Stimulated activated CD4-positive, alpha-beta T cell treated with anti-CD3 and anti-CD28 coated beads, Interleukin-15, amount 100 ng/mL, for 1 hour (primary cell): Measurements from ENCODE around the gene WDR74.
A peak's percentile ranks its signal among the peaks of the same experiment; 100 is the strongest.
"Not testable (repeated sequence)": the region's sequence is repeated elsewhere in the genome, so short reads cannot be mapped to it uniquely, and the experiment has no call there.

Experiments
- DNase-seq, 2 donors: peaks; one replicate each; pipeline ENCODE4 v3.0.0-alpha.2; 2020; ENCODE audit warnings: low read depth in 1 of 2, low spot score in 1 of 2

The WDR74 gene

DNA sequence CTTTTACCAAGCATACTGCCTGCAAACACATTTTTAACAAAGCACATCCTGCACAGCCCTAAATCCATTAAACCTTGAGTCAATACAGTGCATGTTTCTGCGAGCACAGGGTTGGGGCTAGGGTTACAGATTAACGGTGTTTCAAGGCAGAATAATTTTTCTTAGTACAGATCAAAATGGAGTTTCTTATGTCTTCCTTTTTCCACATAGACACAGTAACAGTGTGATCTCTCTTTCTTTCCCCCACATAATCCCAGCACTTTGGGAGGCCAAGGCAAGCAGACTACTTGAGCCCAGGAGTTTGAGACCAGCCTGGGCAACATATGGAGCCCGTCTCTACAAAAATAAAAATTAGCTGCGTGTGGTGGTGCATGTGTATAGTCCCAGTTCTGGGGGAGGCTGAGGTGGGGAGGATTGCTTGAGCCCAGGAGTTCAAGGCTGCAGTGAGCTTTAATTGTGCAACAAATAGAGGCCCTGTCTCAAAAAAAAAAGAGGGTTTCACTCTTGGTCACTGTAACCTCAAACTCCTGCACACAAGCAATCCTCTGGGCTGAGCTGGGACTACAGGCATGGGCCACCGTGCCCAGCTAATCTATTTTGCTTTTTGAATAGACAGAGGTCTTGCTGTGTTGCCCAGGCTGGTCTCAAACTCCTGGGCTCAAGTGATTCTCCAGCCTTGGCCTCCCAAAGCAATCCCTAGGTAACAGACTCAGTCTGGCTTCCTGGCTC, 21.6 kb upstream of the WDR74 start:
- DNase-seq: no peak

DNA sequence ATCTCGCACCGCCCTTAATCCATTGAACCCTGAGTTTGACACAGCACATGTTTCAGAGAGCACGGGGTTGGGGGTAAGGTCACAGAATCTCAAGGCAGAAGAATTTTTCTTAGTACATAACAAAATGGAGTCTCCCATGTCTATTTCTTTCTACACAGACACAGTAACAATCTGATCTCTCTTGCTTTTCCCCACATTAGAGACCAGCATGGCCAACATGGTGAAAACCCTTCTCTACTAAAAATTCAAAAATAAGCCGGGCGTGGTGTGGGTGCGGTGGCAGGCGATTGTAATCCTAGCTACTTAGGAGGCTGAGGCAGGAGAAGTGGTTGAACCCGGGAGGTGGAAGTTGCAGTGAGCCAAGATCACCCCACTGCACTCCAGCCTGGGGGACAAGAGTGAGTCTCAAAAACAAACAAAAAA, 19.9 kb upstream of the WDR74 start:
- DNase-seq: not testable (repeated sequence)

DNA sequence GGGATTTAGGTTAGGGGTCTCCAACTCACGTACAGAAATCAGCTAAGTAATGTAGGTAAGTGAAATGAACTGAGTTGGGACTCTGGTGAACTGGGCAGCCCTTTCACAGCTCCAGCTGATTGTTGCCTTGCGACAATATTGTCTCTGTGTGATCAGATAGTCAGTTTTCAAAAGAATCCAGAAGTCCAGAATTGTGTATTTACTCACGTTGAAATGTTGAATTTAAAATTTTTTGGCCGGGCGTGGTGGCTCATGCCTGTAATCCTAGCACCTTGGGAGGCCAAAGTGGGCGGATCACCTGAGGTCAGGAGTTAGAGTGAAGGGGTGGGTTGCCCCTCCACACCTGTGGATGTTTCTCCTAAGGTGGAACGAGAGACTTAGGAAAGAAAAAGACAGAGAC, 18.8 kb upstream of the WDR74 start:
- DNase-seq: no peak

DNA sequence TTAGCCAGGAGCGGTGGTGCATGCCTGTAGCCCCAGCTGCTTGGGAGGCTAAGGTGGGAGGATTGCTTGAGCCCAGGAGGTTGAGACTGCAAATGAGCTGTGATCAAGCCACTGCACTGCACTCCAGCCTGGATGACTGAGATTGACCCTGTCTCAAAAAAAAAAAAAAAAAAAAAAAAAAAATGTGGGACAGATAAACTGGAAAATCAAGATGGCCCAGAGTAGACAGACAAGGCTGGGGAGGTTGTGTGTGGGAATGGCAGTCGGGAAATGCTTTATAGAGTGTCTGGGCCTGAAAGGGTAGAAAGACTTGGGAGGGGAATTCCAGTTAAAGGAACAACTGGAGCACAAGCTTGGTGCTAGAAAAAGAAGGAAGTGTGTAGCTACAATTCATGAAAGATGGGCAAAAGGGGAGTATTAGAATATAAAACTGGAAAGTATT, 18.2 kb upstream of the WDR74 start:
- DNase-seq: no peak

DNA sequence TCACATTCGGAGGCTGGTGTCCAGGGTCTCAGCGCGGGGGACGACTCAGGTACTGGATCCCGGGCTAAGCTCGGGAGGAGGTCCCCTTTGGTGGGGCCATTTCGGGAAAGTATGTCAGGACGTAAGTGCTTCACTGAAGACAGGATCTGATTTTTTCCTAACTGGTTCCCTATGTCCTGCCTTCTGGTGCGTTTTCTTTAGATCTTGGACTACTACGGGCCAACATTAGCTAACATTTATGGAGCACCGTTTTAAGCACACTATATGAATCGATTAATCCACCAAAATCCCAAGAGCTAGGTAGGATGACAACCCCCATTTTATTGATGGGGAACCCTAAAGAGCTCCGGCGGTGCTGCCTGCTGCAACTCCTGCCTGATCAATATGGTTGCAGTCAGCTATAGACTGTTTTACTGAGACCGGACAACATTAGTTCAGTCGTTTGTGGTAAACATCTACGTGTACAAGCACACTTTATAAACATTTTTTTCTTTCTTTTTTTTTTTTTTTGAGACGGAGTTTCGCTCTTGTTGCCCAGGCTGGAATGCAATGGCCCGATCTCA, 17.0 kb upstream of the WDR74 start:
- DNase-seq: no peak

DNA sequence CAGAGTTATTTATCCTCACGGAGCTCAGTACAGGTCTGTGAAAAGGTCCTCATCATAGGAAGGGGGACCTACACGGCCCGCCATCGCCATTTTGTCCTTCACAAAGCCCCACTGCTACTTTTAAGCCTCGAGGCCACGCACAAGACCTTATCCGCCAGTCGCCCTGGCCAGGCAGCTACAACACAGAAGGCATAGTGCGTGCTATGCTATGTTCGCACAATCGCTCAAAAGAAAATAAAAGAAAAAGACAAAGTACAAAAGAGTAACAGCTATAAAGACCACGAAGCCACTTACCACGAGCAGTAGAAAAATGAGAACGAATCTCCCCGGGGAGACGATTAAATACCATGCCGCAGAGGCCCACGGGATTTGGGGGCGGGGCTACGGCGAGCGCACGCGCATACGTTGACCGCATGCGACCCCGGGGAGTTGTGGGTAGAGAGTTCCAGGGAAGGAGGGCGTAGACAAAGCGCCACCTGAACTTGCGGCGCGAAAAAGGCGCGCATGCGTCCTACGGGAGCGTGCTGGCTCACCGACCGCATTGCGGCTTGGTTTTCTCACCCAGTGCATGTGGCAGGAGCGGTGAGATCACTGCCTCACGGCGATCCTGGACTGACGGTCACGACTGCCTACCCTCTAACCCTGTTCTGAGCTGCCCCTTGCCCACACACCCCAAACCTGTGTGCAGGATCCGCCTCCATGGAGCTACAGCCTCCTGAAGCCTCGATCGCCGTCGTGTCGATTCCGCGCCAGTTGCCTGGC, 16.4 kb upstream of the WDR74 start:
- peak; percentile 97 for DNase-seq

DNA sequence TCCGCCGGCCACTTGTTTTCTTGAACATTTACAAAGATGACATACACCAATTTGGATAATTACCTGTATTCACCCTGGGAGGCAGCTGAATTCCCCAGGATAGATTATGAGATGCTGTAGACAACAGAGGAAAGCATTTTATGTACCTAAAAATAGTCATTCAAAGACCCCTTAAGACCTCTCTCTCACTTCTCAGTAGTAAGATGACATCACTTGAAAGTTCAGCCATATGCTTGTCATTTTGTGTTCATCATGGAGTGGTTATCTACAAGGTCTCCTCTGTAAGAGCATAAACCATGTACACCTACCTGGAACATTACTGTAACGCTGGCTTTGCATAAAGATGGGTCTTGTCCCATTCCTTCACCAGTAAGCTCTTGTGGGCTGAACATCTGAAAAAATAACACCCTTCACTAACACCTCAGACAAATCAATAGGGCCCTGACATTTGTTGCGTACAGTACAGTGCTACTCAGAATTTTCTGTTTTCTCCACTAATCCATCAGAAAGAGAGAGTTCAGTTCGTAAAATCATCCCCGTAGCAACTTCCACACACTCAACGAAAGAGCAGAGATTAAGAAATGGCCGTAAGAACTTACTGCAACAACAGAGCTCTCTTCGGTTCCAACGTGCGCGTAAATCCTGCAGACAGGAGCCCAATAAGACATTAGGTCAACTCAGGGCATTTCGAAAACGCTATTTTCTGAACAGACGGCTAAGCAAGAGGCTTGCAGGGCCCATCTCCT, 15.6 kb upstream of the WDR74 start:
- no peak for DNase-seq

DNA sequence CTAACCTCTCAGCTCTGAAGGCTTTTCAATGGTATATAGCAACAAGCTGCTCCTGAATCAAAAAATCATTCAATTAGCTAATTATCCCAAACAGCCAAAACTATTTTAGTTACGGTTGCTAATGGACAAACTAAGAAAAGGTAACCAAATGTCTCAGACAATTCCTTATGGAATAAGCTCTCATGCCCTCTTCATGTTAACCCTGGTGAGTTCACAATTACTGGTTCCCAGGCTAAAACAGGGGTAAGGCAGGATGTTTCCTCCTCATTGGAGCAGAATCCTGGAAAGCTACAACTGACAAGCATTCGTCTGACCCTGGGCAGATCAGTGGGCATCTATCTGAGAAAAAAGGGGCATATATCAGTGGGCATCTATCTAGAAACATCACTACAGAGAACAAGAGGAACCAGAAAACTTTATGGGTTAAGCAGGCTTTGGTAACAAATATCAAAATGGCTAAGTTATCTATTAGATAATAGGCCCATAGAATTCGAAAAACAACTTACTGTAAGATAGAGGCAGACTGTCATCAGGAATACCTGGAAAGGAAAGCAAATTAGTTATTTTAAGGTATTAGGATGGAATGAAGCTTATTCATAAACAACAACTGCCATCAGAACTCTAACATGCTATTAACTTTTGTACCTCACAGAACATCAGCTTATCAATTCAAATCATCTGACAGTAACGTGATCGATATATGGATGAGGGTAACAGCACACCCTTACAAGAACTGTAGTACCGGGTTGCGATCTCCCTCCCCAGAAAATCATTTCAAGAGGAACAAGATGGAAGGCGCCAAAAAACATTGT, 14.8 kb upstream of the WDR74 start:
- DNase-seq: no peak

DNA sequence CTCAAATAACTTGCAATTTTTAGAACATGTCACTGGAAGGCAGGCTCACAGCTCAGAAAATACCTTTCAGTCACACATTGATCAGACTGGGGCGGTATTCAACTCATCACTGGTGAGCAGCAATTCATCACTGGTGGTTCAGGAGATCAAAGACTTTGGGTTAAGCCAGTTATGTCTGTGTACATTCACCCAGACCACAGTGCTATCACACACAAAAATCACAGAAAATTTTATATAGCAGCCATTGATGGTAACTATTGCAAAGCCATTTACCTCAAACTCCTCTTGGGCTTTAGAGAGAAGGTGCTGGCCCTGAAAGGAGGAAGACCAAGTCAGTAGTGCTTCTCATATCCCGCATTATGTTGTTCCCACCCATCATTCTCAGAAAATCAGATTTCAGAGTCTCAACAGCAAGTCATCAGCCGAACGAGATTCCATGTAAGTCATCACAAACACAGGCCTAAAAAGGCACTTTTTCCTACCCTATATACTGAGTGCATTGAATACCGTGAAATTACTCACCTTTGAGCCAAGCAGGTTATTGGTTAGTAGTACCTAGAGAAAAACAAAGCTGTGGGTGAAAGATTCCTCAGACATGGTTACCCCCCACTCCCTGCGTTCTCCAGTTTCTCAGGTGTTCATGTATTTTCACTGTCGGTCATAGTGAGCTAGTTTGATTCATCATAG, 14.0 kb upstream of the WDR74 start:
- no peak for DNase-seq

DNA sequence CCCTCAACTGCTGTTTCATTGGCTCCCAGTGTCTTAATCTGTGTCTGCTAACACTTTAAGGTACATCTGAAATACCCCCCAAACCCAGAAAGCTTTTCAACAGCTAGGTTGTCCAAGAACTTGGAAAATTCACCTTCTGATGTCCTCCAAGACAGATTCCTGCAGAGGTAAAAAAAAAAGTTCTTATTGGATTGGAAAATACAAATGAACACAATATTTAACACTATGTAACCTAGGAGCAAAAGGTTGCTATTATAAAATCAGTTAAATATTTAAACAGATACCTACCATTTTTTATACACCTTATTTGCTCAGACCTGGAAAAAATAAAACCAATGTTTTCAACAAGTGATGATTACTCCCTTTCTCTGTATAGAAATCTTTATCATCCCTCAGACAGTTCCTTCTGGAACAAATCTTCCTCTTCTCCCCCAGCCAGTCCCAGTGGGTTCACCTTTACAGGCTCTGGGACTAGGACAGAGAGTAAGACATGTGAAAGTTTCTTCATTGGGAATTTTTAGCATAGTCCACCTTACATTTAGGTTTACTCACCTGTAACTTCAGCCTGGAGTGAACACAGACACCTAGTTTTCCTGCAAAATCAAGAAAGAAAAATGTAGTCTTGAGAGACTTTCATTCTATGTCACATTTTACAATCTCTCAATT, 13.3 kb upstream of the WDR74 start:
- DNase-seq: no peak

DNA sequence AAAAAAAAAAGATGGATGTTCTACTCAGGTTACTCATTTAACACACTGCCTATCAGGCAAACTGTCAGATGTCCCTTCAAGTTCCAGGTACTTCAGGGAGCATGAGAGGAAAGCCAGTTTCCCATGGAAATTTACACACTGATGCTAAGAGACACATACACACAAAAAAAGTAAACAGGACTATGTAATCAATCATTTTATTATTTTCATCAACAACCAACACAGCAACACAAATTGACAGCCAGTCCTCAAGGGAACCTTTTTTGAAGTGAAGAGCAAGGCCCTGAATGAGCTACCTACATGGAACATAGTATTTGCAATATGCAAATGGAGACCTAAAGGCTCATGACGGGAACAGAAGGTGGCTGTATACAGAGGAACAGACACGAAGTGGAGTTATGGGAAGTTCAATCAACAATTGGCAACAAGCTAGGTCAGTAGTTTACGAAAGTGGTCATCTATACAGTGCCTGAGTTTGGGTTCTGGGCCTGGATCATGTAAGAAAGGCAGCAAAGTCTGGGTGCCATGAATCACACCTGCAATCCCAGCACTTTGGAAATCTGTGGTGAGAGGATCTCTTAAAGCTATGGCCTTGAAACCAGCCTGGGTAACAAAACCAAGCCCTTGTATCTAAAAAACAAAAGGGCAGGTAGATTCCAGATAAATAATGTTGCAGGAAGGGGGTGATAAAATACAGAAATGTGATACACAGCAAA, 12.6 kb upstream of the WDR74 start:
- no peak for DNase-seq

DNA sequence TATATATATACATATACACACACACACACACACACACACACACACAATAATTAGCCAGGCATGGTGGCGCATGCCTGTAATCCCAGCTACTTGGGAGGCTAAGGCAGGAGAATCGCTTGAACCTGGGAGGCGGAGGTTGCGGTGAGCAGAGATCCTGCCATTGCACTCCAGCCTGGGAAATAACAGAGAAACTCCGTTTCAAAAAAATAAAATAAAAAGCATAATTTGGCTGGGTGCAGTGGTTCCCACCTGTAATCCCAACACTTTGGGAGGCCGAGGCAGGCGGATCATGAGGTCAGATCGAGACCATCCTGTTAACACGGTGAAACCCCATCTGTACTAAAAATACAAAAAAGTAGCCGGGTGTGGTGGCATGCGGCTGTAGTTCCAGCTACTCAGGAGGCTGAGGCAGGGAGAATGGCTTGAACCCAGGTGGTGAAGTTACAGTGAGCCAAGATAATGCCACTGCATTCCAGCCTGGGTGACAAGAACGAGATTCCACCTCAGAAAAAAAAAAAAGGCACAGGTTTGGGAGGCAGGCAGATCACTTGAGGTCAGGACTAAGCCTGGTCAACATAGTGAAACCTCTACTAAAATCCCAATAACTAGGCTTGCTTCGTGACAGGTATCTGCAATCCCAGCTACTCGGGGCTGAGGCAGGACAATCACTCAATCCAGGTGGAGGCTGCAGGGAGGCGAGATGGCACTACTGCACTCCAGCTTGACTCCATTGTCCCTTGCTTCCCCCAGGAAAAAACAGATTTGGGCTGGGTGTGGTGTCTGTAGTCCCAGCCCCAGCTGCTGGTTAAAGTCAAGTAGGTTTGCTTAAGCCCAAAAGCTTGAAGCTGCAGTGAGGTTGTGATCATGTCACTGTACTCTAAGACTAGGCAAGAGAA, 11.8 kb upstream of the WDR74 start:
- no peak for DNase-seq

DNA sequence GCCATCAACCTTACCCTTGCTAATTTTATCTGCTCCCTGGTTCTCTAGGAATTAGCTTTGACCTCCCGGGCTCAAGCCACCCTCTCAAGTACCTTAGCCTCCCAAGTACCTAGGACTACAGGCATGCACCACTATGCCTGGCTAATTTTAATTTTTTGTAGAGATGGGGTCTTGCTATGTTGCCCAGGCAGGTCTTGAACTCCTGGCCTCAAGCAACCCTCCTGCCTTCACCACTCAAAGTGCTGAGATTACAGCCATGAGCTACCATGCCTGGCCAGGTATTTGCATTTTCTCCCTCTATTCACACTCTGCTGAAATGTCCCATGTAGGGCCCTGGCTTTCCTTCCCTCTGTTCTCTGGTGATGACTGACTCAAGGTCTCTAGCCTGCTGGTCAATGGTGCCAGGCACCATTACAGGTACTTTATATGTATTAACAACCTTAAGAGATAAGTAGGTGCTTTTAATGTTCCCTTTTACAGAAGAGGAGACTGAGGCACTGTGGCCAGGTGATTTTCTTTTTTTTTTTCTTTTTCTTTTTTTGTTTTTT, 8.5 kb upstream of the WDR74 start:
- DNase-seq: no peak

DNA sequence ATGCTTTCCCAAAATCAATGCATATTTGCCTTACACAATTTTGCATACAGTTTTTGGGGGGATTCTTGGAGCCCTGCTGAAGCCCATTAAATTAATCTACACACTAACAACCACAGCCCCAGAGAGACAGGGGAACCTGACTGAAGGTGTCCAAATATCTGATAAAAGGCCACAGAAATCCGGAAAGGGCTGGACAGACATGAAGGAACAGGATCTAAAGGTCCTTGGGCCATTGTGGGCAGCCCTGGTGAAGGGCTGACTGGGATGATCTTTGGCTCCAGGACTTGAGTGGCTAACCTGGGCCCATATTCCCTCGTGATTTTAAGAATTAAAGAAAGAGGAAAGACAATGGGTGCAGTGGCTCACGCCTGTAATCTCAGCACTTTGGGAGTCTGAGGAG, 6.8 kb upstream of the WDR74 start:
- DNase-seq: no peak

DNA sequence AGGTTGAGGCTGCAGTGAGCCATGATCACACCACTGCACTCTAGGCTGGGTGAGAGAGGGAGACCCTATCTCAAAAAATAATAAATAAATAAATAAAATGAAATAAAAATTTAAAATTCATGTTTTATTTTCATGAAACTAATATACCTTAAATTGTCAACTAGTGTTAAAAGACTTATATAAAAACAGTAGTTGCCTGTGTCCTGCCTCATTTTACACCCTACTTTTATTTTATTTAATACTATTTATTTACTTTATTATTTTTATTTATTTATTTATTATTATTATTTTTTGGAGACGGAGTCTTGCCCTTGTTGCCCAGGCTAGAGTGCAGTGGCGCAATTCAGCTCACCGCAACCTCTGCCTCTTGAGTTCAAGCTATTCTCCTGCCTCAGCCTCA, 4.8 kb upstream of the WDR74 start:
- DNase-seq: no peak

DNA sequence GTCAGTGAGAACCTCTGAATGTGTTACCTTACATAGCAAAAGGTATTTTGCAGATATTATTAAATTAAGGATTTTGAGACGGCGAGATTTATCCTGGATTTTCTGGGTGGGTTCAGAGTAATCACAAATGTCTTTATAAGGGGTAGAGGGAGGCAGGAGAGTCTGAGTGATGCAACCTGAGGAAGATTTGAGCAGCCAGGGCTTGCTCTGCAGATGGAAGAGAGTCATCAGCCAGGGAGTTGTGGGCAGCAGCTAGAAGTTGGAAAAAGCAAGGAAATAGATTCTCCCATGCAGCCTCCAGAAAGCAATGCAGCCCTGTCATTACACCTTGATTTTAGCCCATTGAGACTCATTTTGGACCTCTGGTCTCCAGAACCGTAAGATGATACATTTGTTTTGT, 4.1 kb upstream of the WDR74 start:
- no peak for DNase-seq

DNA sequence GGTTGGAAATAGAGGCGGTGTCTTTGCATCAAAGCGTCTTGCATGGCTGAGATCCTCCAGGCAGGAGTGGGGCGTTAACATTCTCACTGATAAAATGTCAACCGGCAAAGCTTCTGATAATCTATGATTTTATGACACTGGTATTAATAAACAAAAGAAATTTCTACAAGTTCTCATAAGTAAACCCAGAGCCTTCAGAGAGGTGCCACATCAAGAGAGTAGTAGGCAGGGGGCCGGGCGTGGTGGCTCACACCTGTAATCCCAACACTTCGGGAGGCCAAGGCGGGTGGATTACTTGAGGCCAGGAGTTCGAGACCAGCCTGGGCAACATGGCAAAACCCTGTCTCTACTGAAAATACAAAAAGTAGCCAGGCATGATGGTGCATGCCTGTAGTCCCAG, 3.5 kb upstream of the WDR74 start:
- not testable (repeated sequence) for DNase-seq
